GM12874 (cell line): ENCODE data around the gene TRAF3.

Experiments
- TF ChIP-seq, protein P1 (sequence below): IDR thresholded peaks from 2 replicates; pipeline ENCODE4 v1.5.1; 2011; ENCODE audit warnings: low read depth, mild to moderate bottlenecking, control low read depth, low read length, moderate library complexity; ENCODE audit not compliant: insufficient read depth

TRAF3 gene

DNA sequence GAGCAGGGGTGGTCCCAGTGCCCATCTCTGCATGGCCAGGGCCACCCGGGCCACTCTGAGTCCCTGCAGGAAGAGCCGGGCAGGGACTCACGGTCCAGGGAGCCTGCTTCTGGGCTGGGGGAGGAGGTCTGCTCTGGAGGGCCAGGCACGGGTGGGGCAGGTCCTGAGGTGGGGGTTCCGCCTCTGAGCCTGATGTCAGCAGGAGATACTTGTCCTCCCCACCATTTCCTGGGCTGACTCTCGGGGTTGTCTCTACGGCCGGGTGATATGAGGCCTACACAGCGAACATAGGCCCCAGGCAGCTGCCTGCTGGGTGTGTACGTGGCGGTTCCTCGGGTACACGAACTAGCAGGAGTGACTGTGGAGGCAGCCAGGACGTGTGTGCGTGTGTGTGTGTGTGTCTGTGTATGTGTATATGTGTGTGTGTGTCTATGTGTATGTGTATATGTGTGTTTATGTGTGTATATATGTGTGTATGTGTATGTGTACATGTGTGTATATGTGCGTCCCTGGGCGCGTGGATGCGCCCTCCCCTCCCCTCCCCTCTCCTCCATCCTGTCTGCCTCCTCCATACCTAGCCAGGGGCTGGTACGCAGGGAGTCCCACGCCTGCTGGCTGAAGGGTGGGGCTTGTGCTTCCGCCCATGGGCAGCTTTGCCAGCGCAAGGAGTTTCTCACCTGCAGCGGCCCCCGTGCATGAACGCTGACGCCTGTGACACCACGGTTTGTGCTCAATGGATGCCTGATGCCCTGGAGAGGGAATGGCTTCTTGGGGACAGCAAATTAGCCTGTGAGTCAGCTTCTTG lies 30.4 kb upstream of the TRAF3 start:
- TF ChIP-seq, protein P1, sequence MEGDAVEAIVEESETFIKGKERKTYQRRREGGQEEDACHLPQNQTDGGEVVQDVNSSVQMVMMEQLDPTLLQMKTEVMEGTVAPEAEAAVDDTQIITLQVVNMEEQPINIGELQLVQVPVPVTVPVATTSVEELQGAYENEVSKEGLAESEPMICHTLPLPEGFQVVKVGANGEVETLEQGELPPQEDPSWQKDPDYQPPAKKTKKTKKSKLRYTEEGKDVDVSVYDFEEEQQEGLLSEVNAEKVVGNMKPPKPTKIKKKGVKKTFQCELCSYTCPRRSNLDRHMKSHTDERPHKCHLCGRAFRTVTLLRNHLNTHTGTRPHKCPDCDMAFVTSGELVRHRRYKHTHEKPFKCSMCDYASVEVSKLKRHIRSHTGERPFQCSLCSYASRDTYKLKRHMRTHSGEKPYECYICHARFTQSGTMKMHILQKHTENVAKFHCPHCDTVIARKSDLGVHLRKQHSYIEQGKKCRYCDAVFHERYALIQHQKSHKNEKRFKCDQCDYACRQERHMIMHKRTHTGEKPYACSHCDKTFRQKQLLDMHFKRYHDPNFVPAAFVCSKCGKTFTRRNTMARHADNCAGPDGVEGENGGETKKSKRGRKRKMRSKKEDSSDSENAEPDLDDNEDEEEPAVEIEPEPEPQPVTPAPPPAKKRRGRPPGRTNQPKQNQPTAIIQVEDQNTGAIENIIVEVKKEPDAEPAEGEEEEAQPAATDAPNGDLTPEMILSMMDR, result no peak

DNA sequence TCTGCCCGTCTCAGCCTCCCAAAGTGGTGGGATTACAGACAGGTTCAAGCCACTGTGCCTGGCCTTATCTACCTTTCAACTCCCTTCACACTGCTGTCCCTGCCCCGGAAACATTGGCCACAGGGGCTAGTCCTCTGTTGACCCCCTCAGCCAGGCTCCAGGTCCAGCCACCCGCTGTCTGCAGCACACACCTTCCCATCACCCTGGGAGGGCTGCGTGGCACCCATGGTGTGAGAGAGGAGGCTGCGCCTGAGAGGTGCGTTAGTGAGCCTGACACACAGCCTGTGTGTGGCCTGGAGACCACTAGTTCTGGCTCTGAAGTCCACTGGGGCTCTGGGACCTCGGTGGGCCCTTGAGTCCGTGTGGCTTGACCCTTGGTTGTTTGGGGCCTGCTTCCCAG lies 28.4 kb upstream of the TRAF3 start:
- TF ChIP-seq, protein P1, result no peak

- TF ChIP-seq, protein P1, result no peak
These were observed 27.6 kb upstream of the TRAF3 start for GRCh38 chr14:102749393-102750305.

DNA sequence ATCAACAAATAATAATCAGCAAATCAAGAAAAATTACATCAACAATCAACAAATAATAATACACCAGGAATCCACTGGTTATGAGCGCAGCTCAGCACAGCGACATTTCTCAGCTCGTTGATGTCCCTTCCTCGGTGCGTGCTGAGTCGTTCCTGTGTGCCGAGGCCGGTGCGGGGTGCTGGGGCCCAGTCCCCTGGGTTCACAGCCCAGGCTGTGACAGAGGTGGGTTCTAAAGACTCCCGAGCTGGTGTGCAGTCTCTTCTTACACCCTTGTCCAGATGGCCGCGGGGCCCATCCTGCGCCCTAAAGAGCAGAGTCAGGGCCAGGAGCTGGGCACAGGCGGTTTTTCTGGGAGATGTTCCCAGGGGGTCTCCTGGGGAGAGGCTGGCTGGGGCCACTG lies 26.9 kb upstream of the TRAF3 start:
- TF ChIP-seq, protein P1, result no peak

DNA sequence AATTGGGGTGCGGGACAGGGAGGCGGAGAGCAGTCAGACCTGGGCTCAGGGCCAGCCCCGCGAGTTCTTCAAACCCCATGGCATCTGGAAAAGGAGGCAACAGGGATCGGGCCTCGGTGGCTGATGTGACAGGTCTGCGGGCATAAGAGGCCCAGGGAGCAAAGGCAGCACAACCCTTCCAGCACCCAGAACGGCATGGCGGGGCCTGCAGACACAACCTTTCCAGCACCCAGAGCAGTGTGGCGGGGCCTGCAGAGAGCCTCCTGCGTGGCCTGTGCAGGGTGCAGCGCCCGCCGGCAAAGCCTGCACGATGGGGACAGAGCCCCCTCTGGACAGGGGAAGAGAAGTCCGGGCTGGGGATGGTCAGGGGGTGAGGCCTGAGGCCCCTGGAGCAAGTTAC lies 26.2 kb upstream of the TRAF3 start:
- TF ChIP-seq, protein P1, result no peak

- TF ChIP-seq, protein P1, result no peak
These were observed 24.9 kb upstream of the TRAF3 start for GRCh38 chr14:102752239-102752847.
